GM21447 (cell line): ENCODE data around the gene LUZP1.

Experiments used
- ATAC-seq: cut with Tn5 transposase; IDR thresholded peaks from one replicate; pipeline ENCODE4 v1.9.1; 2021; ENCODE audit not compliant: unreplicated experiment

LUZP1 gene

DNA sequence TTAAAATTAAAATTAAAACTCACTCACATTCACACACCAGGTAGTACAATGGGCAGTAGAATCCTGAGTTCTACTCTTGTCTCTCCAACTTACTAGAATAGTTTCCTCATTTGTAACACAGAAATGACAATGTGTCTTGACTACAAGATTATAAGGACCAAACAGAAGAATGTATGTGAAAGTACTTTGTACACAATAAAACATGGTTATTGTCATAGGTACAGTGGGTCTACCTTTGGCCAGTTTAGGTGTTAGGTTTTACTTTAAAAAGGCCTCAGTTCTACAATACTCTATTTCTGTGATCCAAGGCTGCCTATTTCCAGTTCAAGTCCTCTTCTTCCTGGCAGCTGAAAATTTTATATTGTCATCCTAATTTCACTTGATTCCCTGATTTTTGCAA is 50.2 kb downstream of the LUZP1 start:
- ATAC-seq = no peak

DNA sequence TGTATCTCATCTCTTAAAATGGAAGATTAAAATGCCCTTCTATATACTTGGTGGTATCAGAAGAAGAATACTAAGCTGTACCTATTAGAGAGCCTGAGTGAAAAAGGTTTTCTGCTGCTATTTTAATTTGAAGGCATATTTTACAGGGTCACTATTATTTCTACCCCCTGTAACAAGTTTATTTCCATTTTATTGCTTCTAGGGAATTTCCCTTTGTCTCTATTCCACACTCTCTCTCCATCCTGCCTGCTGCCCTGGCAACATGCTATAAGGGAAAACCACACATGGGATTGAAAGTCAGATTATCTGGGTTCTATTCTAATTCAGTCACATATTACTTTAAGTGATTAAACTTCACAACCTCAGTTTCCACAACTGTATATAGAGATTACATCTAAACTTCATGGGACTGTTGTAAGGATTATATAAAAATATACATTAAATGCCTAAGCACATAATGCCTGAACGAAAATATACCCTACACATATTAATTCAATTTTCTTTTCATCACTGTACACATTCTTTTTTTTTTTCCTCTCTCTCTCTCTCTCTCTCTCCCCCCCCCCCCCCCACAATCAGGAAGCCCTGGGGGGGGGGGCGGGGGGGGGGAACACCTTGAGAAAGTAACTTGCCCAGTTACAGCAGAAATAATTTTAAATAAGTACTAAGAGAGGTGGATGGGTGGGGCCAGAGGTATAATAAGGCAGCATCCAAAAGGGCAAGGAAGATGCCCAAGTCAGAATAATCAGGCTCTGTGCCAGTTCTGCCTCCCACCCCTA is 51.5 kb downstream of the LUZP1 start:
- no peak for ATAC-seq

DNA sequence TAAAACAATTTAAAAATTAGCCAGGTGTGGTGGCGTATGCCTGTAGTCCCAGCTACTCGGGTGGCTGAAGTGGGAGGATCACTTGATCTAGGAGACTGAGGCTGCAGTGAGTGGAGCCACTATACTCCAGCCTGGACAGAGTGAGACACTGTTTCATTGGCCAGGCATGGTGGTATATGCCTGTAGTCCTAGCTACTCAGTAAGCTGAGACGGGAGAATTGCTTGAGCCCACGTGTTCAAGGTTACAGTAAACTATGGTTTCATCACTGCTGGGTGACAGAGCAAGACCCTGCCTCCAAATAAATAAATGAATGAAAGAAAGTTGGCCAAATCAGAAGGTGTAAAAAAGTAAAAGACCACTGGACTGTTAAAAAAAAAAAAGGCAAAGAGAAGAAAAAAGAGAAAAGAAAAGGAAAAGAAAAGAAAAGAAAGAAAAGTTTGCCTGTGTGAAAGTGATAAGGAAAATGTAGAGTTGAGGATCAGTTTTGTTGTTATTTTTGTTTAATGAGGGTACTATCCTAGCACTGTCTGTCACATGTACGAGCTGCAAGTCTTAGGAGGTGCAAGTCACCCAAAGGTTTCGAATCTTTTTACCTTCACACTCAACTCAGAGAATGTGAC is 52.3 kb downstream of the LUZP1 start:
- no peak for ATAC-seq

DNA sequence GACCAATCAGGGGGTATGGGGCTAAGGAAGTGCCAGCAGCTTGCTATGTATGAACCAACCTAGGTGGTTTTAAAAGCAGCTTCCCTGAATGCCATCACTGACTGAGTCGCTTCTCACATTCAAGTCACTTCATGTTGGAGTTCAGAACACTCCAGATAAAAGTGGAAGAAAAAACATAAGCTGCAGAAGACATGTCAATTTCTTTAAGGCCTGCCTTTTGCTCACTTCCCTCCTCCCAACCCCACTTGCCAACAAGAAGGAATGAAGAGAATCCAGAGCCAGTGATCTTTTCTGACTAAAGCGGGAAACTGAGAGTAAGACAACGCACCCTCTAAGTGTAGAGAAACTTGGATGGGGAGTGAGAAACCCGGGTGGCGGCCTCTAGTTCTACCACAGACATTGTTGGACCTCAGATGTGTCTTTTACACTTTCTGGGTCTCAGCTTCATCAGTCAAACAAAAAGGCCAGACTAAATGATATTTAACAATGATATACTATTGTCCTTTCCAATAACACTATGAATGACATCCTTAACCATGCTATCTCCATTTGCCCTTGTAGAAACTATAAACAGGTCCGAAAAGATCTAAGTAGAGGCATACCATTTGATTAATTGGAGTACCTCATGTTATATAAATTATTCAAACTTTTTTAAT is 54.1 kb downstream of the LUZP1 start:
- no peak for ATAC-seq

DNA sequence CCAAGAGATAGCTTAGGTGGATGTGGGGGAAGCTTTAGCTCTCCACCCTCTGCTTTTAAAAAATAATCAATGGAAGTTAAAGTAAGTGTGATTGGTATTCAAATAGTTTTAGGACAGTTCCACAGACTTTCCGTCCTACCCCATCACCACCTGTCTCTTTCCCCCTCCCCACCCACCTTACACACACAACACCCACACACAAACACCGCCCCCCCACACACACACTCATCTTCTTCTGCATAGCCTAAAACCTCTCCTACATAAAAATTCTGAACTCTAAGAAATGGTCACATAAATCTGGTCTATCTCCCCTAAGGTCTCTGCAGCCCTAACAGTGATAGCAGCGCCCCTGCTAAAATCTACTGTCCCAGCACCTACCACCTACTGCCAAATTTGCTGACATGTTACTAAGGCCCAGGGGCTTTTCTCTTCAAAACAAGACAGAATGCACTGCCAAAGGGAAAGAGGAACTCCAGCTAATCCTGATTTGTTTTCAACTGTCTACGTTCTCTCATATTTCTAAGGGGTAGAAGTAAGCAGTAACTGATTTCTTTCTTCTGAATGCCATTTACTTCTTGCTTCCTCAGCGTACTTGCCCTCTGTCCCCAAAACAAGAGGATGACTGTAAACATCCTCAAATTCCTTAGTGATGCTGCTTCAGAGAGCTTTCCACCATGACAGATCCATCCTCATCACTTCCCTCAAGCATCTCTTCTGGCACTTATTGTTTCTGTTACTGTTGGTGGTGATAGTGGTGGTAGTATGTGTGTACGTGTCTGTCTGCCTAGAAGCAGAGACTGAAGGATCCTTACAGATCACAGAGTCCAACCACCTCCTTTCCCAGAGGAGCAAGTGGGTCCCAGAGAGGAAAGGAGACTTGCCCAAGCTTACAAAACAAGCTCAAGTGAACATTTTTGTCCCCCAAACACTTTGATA is 56.8 kb downstream of the LUZP1 start:
- no peak for ATAC-seq

DNA sequence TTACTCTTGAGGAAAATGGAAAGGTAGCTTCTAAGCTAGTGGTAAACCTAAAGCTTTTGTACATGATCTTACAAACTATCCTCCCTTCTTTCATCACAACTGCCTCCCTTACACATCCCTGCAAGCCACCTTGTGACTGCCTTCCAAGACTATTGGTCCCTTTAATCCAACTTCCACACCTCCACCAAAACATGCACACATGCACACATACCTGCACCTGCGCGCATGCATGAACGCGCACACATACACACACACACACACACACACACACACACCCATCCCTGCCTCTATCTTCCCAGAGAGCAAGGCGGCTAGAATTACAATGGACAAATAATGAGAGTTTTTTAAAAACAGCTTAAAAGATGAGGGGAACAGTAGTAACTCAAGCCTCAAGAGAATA is 58.3 kb downstream of the LUZP1 start:
- ATAC-seq = no peak

DNA sequence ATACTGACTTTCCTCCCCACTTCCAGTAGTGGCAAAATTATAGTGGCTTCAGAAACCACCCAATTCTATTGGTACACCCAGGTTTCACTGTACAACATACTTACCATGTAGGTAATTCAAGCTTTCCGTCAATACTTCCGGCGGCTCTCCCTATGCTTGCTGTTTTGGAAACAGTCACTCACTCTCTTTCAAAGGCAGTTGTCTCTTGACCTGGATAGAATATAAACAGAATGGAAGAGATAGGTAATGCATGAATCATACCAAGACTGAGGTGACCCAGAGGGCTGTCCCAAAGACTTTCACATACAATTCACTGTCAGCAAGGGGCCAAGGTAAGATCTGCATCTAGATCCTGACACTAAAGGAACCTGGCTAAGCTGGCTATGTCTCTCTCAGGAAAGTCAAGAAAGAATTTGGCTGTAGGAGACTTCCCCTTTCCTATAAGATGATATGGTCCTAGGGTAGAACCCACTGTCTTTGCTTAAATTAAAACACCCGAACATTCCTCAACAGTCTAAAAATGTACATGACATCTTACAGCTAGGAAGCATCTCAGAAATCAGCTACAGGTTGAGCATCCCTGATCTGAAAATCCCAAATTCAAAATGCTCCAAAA is 59.6 kb downstream of the LUZP1 start:
- ATAC-seq = no peak

DNA sequence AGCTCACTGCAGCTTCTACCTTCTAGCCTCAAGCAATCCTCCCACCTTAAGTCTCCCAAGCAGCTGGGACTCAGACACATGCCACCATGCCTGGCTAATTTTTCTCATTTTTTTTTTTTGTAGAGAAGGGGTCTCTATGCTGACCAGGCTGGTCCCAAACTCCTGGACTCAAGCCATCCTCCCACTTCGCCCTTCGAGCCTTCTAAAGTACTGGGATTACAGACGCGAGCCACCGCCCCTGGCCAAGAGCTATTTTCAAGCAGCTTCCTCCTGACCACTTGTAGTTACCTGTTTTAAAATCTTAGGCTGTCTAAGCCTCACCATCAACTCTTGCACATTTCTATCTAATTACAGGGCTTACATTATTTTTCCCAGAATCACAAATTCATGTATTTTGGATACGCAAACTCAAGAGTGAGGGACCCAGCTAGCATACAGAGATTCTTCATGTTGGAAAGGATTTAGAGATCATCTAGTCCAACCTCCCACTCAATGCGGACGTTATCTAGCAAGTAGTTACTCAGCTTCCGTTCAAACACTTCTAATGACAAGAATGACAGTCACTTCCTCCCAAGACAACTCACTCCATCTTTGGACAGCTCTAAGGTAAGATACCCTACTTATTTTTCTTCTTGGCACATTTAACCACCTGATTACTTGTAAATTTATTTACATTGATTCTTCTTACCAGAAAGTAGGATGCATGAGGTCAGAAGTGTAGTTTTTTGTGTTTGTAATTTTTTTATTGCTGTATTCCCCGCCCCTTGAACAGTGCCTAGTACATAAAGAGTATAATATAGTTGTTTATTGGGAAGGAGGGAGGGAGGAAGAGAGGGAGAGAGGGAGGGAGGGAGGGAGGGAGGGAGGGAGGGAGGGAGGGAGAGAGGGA is 65.4 kb downstream of the LUZP1 start:
- no peak for ATAC-seq

DNA sequence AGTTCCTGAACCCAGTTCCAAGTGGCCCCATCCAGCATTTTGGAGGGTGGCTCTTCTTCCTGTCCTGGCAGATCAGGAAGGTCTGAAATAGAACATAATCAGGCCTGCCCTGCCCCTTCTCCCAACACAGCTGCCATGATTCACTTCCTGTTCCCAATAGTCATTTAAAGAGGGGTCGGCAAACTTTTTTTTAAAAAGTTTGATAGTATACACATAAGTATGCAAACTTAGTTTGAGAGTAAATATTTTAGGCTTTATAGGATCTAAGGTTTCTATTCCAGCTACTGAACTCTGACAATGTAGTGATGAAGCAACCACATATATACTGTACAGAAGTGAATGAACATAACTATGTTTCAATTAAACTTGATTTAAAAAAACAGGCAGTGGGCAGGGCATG is 66.4 kb downstream of the LUZP1 start:
- ATAC-seq = no peak

DNA sequence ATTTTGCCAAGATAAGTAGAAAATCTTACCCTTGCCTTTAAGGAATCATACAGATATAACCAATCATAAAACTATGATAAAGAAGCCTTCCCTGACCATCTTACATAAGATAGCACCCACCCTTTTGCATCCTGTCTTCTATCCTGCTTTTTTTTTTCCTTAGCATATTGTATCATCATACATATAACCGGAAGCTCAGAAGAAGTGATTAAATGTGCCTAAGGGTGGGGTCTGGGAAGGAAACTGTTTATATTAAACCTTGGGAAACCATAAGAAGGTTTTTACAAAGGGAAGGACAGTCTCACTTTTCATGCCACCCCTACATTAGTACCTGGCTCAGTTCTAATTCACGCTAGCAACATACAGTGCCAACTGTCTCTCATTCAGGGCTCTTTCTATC is 66.8 kb downstream of the LUZP1 start:
- no peak for ATAC-seq

DNA sequence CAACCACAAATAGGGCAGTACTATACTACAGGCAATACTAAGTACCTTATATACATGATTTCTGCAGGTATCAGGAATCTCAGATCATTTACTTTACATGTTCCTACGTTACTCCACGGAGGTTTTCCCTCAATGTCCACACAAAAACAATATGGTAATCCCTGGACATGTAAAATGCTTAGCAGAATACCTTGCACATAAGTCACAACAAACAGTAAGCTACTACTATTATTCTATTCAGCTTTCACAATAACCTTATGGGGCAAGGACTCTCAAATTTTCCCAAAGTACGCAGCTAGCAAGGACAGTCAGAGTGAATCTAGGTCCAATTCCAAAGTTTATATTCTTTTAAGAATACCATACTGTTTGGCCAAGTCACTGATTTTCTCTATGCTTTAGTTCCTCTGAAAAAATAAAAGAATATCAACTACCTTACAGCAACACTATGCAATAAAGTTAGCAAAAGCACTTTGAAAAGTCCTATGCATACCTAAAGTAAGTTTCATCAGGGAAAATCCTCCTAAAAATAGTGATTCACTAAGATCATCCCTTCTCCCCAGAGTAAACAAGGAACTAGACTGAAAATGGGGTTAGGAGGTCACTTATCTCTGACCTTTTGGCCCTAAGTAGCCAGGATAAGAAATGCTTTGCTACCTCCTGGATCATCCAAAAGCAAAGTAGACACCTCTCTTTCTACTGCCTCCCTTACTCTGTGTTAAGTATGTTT is 67.4 kb downstream of the LUZP1 start:
- no peak for ATAC-seq

DNA sequence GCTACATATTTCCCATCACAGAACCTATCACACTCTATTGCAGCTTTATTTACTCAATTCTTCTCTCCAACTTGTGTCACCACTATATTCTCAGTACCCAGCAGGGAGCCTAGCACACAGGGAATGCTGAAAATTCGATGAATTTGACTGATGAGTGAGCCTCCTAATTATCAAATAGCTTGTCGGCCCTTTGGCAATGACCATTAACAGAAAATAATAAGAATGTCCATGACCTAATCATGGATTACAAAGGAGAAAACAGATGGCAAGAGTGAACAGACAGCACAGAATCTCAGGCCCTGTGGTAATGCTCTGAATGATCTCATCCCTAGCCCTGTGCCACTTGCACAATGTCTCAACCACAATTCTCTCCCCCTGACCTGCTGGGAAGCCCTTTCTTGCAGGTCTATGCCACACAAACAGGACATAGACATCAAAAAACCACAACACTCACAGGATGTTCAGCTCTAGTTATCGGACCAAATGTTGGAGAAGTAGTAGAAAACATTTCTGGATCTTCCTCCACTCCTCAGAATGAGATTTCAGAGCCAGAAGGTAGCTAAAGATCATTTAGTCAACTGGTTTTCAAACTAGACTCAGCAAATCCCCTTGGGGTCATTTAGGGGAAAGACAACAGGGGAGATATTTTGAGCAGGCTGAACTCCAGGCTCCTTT is 68.4 kb downstream of the LUZP1 start:
- no peak for ATAC-seq

DNA sequence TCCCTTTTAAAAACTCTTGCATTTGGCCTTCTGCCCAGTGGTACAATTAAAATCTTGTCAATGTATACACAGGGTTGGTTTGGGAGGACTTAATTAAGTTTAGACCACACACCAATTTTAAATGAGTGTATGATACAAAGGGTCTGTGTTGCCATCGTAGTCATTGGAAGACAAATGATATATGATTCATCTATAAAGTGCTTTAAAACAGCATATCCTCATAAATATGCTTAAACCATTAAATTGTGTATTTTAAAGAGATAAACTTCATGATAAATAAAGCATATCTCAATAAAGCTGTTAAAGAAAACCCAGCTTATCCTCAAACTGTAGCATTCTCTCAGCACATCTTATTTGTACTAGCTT is 69.5 kb downstream of the LUZP1 start:
- ATAC-seq = no peak

DNA sequence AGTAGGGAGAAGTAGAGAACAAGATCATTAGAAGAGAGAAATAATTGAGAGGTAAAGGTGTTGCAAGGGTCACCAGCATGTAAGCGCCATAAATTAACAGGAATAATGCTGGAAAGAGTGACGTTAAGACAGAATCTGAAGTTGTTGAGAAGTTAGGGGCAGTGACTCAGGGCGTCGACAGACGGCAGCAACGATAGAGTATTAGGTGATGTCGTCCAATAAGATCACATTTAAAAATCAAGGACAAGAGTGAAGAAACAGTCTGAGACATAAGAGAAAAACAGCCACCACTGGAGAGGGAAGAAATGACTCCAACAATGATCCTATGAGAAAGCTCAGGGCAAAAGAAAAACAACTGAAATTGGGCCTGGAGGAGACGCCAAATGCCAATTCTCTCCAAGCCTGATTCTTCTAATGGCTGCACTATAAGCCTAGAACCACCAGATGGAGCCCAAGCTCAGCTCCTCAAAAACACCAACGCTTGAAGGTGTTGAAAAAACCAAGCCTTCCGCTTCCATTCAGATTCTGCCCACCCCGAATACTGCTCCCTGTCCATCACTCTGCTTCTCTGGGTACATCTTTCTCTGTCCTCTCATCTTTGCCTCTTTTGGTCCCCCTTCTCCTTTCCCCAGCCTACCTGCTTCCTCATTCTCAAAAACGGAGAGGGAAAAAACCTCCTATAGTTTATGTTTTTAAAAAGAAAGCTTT is 70.0 kb downstream of the LUZP1 start:
- no peak for ATAC-seq

DNA sequence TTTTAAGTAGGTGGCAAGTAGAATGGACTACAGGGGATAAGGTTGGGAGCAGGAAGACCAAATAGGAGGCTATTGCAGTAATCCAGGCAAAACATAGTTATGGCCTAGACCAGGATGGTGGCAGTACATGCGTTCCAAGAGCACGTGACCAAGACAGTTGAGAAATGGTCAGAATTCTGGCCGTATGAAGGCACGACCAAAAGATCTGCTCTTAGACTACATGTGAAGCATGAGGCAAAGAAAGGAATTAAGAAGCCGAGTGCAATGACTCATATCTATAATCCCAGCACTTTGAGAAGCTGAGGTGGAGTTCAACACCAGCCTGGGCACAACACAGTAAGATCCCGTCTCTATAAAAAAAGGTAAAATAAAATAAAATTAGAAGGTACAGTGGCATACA is 71.3 kb downstream of the LUZP1 start:
- ATAC-seq = no peak

DNA sequence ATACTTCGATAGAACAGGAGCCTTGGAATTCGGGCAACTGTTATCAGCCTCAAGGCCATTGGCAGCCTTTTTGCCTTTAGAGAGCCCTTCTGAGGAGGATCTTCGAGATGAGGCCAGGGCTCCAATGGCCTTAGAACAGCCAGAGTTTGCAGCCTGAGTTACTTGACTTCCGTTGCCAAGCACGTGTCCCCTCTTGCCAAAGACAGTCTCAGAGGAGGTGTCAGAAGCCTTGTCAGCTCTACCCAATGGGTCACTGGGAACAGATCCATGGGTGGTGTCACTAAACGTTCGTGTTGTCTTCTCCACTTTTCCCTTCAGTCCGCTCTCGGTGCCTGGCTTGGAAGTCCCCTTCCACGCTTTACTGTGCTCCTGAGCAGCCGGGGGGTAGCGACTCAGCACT is 76.2 kb downstream of the LUZP1 start:
- no peak for ATAC-seq

DNA sequence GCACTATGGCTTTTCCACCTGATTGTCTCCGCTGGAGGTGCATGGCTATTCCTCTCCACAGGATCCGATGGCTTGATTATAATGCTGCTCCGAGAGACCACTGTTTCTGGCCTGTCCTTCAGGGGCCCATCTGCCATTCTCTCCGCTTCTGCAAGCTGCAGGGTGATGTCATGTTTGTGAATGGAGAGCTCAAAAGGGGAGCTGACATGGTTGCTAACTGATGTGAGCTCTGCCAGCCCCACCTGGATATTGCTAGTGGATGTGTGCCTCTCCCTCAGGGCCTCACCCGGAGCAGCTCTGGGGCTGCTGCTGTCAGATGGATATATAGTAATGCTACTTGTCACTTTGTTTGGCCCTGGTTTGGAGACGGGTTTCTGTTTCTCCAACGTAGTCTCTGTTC is 77.1 kb downstream of the LUZP1 start:
- ATAC-seq = no peak

DNA sequence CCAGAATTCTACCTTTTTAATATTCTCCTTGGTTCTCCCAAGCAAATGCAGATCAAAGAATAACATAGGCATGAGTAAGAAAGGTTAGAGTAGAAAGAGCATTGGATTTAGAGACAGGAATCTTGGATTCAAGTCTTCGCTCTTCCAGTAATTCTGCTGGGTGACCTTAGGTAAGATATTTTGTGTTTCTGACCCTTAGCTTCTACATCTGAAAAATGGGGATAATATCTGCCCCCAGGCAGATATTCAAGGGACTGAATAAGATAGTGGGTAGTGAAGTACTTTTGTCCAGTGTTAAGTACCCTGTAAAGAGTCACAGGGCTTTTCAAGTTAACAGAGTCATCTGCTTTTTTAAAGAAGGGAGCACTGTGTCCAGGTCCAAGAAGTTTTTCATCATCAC is 78.6 kb downstream of the LUZP1 start:
- ATAC-seq = no peak
